RWPE2 (cell line): ENCODE data around the gene RIMKLA.

Source experiments
- ATAC-seq: fragments of 200-7000 bp; cut with Tn5 transposase; 3 replicates; pipeline ENCODE4 v1.9.1; 2021; ENCODE audit warnings: low read depth
- DNase-seq: peaks from one replicate; pipeline ENCODE4 v3.0.0-alpha.2; 2020; ENCODE audit warnings: low spot score
- H3K27ac ChIP-seq: fragments of 450-650 bp; 2 replicates; pipeline ENCODE4 v1.5.1; 2017; ENCODE audit warnings: mild to moderate bottlenecking; ENCODE audit not compliant: poor library complexity, severe bottlenecking
- H3K27me3 ChIP-seq: fragments of 250-450 bp; sonication (Bioruptor Pico); 2 replicates; pipeline ENCODE4 v1.5.1; 2021; ENCODE audit warnings: mild to moderate bottlenecking, moderate library complexity; ENCODE audit not compliant: insufficient read depth, poor library complexity, severe bottlenecking
- H3K36me3 ChIP-seq: fragments of 250-450 bp; sonication (Bioruptor Pico); 2 replicates; pipeline ENCODE4 v1.5.1; 2020; ENCODE audit warnings: low read depth, mild to moderate bottlenecking, moderate library complexity
- H3K4me1 ChIP-seq: fragments of 250-450 bp; sonication (Bioruptor Pico); 2 replicates; pipeline ENCODE4 v1.5.1; 2021; ENCODE audit warnings: mild to moderate bottlenecking, moderate library complexity; ENCODE audit not compliant: insufficient read depth, poor library complexity, severe bottlenecking
- H3K4me3 ChIP-seq: fragments of 250-450 bp; sonication (Bioruptor Pico); 2 replicates; pipeline ENCODE4 v1.5.1; 2021; ENCODE audit warnings: mild to moderate bottlenecking, moderate library complexity; ENCODE audit not compliant: severe bottlenecking
- H3K9me3 ChIP-seq: fragments of 250-450 bp; sonication (Bioruptor Pico); 2 replicates; pipeline ENCODE4 v1.5.1; 2021; ENCODE audit warnings: mild to moderate bottlenecking, moderate library complexity; ENCODE audit not compliant: severe bottlenecking
- CTCF ChIP-seq: fragments of 450-650 bp; IDR thresholded peaks from one replicate; pipeline ENCODE4 v1.5.1; 2017; ENCODE audit warnings: mild to moderate bottlenecking, moderate library complexity; ENCODE audit not compliant: poor library complexity, severe bottlenecking

The RIMKLA gene

DNA sequence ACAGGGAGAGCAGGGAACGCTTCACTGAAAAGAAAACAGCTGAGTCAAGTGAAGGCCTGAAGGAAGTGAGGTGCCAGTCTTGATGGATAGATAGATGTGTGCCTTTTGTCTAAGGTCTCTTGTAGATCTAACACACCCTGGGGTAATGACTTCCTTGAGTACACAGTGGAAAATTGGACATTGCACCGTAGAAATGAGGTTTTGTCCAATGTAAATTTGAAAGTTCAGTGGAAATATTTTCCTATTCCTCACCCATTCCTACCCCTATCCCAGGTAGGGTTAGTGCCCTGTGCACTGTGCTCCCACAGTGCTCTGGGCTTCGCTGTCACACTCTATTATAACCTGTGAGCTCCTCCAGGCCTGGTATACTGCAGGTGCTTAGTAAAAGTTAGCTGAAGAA lies 50.9 kb downstream of the RIMKLA start:
- no peak overlapping the region for H3K4me3 ChIP-seq
- H3K27ac ChIP-seq, result no peak overlapping the region
- H3K27me3 ChIP-seq, result no peaks in the 10 kb centered on the region
- ATAC-seq, result no peak
- no peaks in the 10 kb centered on the region for H3K9me3 ChIP-seq
- TF ChIP-seq CTCF, result no peak
- no peak for DNase-seq
- no peaks in the 10 kb centered on the region for H3K36me3 ChIP-seq
- H3K4me1 ChIP-seq, result no peaks in the 10 kb centered on the region

- no peaks in the 10 kb centered on the region for H3K4me1 ChIP-seq
- H3K27me3 ChIP-seq, result no peaks in the 10 kb centered on the region
- ATAC-seq (no peak), DNase-seq (no peak)
- no peak overlapping the region for H3K27ac ChIP-seq
- no peak overlapping the region for H3K4me3 ChIP-seq
- TF ChIP-seq CTCF, result no peak
- H3K36me3 ChIP-seq, result no peaks in the 10 kb centered on the region
- no peaks in the 10 kb centered on the region for H3K9me3 ChIP-seq
Observed at GRCh38 chr1:42432714-42433113, 52.1 kb downstream of the RIMKLA start.

DNA sequence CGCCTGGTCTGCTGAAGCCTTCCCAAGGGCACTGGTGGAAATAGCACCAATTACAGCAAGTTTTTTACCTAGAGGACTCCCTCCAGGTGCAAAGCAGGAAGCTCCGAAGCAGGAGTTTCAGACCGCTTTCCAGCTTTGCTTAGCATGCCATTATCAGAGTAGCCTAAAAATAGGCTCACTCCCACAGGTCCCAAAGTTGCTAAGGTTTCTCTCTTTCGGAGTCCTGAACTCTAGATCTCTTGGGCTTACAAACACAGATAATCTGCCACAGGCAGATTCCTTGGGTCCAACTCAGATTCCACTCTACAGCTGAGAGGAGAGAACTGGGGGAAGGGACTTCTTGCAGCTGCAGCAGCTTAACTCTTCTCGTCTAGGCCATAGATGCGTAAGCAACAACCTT lies 52.8 kb downstream of the RIMKLA start:
- DNase-seq (no peak), ATAC-seq (no peak)
- no peak for TF ChIP-seq CTCF
- H3K36me3 ChIP-seq, result no peaks in the 10 kb centered on the region
- H3K4me3 ChIP-seq, result no peak overlapping the region
- H3K27me3 ChIP-seq, result no peaks in the 10 kb centered on the region
- H3K4me1 ChIP-seq, result no peaks in the 10 kb centered on the region
- no peak overlapping the region for H3K27ac ChIP-seq
- H3K9me3 ChIP-seq, result no peaks in the 10 kb centered on the region

- H3K27me3 ChIP-seq, result no peaks in the 10 kb centered on the region
- no peak overlapping the region for H3K4me3 ChIP-seq
- no peak overlapping the region for H3K27ac ChIP-seq
- no peaks in the 10 kb centered on the region for H3K9me3 ChIP-seq
- no peaks in the 10 kb centered on the region for H3K36me3 ChIP-seq
- TF ChIP-seq CTCF, result no peak
- no peak for ATAC-seq
- DNase-seq, result no peak
- peaks cover 1% of the 10 kb centered on the region for H3K4me1 ChIP-seq
Observed at GRCh38 chr1:42434340-42434739, 53.7 kb downstream of the RIMKLA start.

GRCh38 chr1:42439940-42440339 lies 59.3 kb downstream of the RIMKLA start:
- H3K27me3 ChIP-seq, result no peaks in the 10 kb centered on the region
- H3K36me3 ChIP-seq, result no peaks in the 10 kb centered on the region
- H3K4me1 ChIP-seq, result peaks cover 7% of the 10 kb centered on the region
- TF ChIP-seq CTCF, result no peak
- peak overlapping the region; percentile 43 for H3K27ac ChIP-seq
- no peaks in the 10 kb centered on the region for H3K9me3 ChIP-seq
- H3K4me3 ChIP-seq, result no peak overlapping the region
- ATAC-seq (peak; percentile 97), DNase-seq (no peak)
